Measurements from ENCODE around the gene CPEB1. TPM values are rescaled to one million over a fixed set of nuclear protein-coding genes. Genes with fewer than 3 reads are reported as not detected.

The CPEB1 gene
- total RNA-seq, 4 donors from 2014 or later: 1.7 to 6.4 (median 4.0) TPM

- intact Hi-C loops (cut with DNase I): no loop called here
- DNase-seq: no peak
- 76 to 82% methylated on average over 1 of the region's 1 CpG for WGBS, 2 donors
Measured at GRCh38 chr15:82599862-82600261, 47.3 kb downstream of the CPEB1 start.

GRCh38 chr15:82597815-82598214 lies 49.3 kb downstream of the CPEB1 start:
- Histone ChIP-seq H3K4me3 (replicated peaks in 1 of 3) (no peak overlapping the region), H3K36me3 (no peaks in the 10 kb centered on the region), H3K9me3 (no peaks in the 10 kb centered on the region), H3K27ac (no peak overlapping the region), H3K4me1 (no peaks in the 10 kb centered on the region), H3K27me3 (no peaks in the 10 kb centered on the region)
- intact Hi-C loops (cut with DNase I): no loop called here
- WGBS, 2 donors: 93 to 95% methylated on average over 2 of the region's 2 CpGs
- DNase-seq: no peak
- TF ChIP-seq CTCF (IDR thresholded peaks at IDR 0.05): no peak
- no peak for TF ChIP-seq POLR2A (IDR thresholded peaks at IDR 0.05)

More at GRCh38 chr15:82599862-82600261, 47.3 kb downstream of the CPEB1 start:
- H3K4me1 ChIP-seq: no peaks in the 10 kb centered on the region
- H3K27me3 ChIP-seq: no peaks in the 10 kb centered on the region
- no peak overlapping the region for H3K27ac ChIP-seq
- H3K4me3 ChIP-seq (replicated peaks in 1 of 3): no peak overlapping the region
- no peaks in the 10 kb centered on the region for H3K36me3 ChIP-seq
- no peaks in the 10 kb centered on the region for H3K9me3 ChIP-seq
- TF ChIP-seq CTCF (IDR thresholded peaks at IDR 0.05) (no peak), POLR2A (IDR thresholded peaks at IDR 0.05) (no peak)

GRCh38 chr15:82595766-82596165 lies 51.4 kb downstream of the CPEB1 start:
- intact Hi-C loops (cut with DNase I): no loop called here
- 56% methylated on average over 2 of the region's 2 CpGs for WGBS, 2 donors
- no peaks in the 10 kb centered on the region for H3K36me3 ChIP-seq
- H3K9me3 ChIP-seq: no peaks in the 10 kb centered on the region
- no peak overlapping the region for H3K4me3 ChIP-seq (replicated peaks in 1 of 3)
- no peaks in the 10 kb centered on the region for H3K4me1 ChIP-seq
- H3K27me3 ChIP-seq: no peaks in the 10 kb centered on the region
- H3K27ac ChIP-seq: no peak overlapping the region
- TF ChIP-seq CTCF (IDR thresholded peaks at IDR 0.05): no peak
- DNase-seq: no peak

GRCh38 chr15:82595203-82595602 lies 52.0 kb downstream of the CPEB1 start:
- H3K4me3 ChIP-seq (replicated peaks in 1 of 3): no peak overlapping the region
- TF ChIP-seq POLR2A (IDR thresholded peaks at IDR 0.05): no peak
- no peak for TF ChIP-seq CTCF (IDR thresholded peaks at IDR 0.05)
- 87 to 89% methylated on average over 3 of the region's 3 CpGs for WGBS, 2 donors
- intact Hi-C loops (cut with DNase I): no loop called here
- H3K36me3 ChIP-seq: no peaks in the 10 kb centered on the region
- H3K4me1 ChIP-seq: no peaks in the 10 kb centered on the region
- no peak overlapping the region for H3K27ac ChIP-seq
- DNase-seq: no peak
- no peaks in the 10 kb centered on the region for H3K27me3 ChIP-seq
- H3K9me3 ChIP-seq: no peaks in the 10 kb centered on the region

GRCh38 chr15:82587805-82588204 lies 59.4 kb downstream of the CPEB1 start:
- no peak overlapping the region for H3K4me3 ChIP-seq (replicated peaks in 1 of 3)
- no peaks in the 10 kb centered on the region for H3K27me3 ChIP-seq
- H3K9me3 ChIP-seq: no peaks in the 10 kb centered on the region
- TF ChIP-seq CTCF (IDR thresholded peaks at IDR 0.05) (no peak), POLR2A (IDR thresholded peaks at IDR 0.05) (no peak)
- intact Hi-C loops (cut with DNase I): no loop called here
- no peaks in the 10 kb centered on the region for H3K4me1 ChIP-seq
- DNase-seq: no peak
- 68 to 76% methylated on average over 4 of the region's 4 CpGs for WGBS, 2 donors
- H3K27ac ChIP-seq: no peak overlapping the region
- H3K36me3 ChIP-seq: no peaks in the 10 kb centered on the region

All from thyroid gland (tissue), 4 donors.